Measurements from ENCODE around the gene PARN.

The PARN gene

DNA sequence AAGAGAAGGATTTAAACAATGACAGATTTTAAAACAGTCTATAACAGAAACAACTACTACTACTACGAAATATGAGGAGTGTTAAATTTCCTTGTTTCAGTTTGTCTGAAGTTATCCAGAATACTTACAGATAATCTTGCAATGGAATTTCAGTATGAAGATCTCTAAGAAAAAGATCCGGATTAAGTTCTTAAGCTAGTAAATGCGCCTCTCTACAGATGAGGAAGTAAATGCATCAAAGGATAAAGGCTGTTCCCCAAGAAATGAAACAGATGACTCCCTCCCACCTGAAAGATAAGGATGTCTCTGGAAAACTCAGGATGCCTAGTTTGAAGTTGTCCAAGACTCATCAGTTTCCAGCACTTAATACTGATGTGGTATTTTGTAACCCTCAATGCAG lies 105.1 kb downstream of the PARN start:
- no peak for DNase-seq

DNA sequence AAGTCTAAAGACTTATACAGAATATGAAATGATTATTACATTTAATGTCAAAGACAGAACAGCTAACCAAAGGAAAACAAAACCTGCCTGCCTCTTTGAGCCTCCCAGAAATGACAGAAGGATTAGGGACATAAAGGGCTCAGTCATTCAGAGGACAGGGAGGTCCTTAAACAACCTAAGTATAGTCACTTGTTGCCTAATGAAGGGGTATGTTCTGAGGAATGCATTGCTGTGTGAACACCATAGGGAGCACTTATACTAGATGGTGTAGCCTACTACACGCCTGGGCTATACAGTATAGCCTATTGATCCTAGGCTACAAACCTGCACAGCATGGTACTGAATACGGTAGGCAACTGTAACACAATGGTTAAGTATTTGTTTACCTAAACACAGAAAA lies 106.4 kb downstream of the PARN start:
- peak; percentile 30 for DNase-seq

DNA sequence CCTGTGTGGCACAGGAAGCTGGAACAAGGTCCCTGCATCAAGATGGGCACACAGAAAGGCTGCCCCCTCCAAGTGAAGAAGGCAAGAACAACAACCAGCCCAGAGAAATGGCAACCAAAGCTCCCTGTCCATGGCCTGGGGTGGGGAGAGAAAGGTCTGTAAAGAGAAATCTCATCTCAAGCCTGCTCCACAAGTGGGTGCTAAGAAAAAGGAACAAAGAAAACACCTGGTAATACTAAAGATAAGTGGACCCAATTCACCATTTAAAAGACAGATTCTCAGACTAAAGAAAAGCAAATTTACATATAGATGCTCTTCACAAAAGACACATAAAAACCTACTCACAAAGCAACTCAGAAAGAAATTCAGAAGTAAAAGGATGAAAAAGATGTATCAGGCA lies 107.4 kb downstream of the PARN start:
- peak; percentile 39 for DNase-seq

DNA sequence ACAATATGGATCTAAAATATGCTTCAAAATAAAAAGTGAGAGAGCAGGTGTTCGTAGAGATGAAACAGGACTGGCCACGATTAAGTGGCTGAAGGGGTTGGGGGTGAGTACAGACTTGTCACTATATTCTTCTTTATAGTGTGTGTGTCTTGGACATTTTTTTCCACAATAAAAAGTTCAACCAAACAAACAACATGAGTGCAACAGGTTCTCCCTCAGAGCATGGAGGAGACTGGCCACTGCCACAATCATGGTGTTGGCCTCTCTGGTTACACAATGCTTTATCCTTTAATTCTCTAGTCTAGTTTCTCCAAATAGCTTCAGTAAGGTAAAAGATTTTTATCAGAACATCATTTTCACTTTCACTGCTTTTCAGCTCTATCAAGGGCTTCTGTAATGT lies 109.3 kb downstream of the PARN start:
- no peak for DNase-seq

DNA sequence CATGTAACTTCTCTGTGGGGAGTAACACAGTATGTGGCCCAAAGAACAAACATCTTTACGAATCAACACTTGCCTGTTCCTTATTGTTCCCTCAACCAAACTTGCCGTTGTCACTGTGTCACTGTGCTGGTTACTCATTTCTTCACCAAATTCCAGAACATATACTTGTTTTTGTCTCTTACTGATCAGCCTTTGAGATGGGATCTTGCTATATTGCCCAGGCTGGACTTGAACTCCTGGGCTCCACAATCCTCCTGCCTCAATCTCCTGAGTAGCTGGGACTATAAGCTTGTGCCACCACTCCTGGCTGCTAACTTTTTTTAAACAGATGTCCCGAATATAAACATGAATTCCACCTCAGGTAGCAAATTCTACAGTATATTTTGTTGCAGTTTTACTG lies 115.1 kb downstream of the PARN start:
- no peak for DNase-seq

DNA sequence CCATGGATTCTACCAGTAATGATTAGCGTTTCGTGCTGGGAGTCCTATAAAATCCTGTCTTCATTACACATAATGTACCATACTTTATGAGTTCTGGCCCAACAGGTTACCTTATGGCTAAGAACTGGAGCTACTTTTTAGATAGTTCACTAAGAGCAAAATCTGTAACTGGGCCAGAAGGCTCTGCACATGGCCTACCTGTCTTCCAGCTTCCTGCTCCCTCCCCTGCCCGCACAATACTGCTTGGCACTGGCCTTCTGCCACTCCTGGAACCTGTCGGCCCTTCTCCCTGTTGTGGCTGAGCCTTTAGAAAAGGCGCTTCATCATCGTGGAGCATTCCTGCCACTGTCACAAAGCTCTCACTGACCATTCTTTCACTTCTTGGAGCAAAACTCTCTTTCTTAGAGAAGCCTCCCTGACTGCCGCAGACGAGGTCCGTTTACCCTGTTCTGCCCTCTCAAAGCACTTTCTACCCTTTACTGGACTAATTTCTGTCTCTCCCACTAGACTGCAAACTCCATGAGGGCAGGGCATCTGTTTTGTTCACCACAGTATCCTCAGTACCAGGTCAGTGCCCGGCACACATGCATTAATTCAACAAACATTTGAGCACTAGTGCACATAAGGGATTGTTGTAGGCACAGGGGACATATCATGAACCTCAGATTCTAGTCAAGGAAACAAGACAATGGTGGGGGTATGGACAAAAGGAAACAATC lies 116.5 kb downstream of the PARN start:
- no peak for DNase-seq

DNA sequence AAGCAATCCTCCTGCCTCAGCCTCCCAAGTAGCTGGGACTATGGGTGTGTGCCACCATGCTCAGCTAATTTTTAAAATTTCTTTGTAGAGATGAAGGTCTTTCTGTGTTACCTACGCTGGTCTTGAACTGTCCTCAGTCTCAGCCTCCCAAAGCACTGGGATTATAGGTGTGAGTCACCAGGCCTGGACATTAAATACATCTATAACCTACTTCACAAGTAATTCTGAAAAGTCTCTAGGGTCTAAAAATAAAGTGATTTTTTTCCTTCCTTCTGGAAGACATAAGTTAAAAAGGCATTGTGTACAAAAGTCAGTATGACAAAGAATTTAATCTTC lies 118.3 kb downstream of the PARN start:
- no peak for DNase-seq

DNA sequence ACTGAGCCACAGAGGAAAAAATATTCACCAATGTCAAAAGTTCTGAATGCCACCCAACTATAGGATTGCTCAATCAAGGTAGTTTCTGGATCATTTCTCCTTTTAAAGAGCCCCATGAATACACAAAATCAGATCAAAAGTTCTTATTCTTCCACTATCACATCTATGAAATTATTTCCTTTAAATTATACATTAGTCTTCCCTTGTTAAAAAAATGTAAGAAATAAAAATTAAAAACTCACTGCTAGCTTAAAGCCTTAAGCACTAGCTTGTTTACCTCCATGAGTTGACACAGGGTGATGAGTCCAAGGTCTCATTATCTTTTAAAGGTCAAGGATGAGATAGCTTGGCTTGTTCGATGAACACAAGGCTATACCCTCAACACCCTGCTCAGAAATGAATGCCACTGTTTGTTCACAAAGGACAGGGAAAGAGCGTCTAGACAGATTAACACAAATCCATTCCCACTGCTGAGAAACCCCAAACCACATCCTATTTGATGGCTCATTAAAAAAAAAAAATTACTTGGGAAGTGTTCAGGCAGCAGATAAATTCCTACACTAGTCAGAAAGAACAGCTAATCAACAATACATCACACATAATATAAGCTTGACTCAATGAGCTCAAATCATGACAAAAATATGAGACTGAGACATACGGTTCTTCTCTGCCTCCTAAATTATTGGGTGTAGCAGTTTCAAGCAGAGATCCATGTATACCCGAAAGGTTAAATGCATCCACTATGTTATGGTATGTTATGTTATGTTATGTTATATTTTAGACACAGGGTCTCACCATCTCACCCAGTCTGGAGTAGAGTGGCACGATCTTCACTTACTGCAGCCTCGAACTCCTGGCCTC lies 118.9 kb downstream of the PARN start:
- no peak for DNase-seq

DNA sequence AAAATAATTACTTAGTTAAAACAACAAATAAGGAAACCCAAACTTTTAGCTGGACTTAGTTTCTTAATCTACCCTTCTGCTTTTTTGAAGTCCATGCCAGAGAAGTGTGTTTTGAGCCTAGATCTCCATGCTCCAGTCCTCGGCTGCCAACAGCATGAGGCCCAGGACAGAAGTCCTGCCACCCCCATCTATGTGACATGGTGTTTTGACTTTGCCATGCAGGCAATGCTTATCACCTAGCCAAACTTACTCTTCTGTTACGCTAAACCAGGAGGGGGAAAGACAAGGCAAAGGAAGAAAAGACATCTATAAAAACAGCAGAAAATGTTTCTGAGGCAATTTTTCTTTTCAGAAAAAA lies 119.5 kb downstream of the PARN start:
- DNase-seq, result no peak

DNA sequence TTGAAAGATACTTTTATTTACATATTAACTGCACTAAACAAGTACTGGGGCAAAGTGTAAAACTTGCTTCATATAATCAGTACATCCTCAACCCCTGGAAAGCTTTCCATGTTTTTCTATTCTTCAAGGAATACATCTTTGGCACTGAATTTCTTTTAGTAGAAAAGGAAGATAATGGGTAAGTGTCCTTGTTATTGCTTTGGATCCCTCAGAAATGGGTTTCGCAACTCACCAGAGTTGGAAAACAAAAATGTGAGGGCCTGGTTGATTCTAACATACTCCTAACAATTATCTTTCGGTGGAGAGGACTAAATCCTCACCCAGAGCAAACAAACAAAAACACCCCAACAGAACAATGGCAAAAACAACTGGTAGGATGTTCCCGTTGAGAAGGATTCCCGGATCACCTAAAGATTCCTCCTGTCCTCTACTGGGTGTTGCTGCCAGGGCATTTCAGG lies 120.4 kb downstream of the PARN start:
- no peak for DNase-seq

DNA sequence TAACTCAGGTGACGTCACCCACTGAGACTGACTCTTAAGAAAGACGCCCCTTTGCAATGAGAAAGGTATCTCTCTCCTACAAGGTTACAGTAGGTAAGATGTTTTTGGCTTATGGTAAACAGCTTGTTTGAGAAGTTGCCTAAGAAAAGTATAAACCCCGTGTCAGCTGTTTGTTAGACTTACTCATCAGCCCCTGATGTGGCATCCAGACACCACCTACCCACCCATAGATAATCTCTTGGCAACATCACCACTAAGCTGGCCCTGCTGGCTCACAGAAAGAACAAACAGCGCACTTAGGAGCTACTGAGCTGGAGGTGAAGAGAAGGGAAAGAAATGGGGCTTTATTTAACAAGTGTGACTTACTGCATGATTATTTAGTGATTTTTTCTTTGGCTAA lies 121.0 kb downstream of the PARN start:
- DNase-seq, result no peak

DNA sequence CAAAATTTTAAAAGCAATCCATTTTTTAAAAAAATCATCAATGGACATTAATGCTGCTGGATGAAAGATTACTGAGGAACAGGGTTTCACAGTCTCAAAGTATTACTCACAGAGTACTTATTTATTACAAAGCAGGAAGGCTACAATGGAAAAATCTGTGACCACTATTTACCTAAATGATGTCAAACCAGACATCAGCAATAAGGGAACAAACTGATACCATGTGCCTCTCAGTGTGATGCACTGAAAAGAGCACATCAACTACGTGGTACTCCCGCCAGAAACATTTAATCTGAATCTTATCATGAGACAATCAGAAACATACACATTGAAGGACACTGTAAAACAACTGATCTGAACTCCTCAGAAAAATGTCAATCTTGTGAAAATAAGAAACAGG lies 124.2 kb downstream of the PARN start:
- no peak for DNase-seq

DNA sequence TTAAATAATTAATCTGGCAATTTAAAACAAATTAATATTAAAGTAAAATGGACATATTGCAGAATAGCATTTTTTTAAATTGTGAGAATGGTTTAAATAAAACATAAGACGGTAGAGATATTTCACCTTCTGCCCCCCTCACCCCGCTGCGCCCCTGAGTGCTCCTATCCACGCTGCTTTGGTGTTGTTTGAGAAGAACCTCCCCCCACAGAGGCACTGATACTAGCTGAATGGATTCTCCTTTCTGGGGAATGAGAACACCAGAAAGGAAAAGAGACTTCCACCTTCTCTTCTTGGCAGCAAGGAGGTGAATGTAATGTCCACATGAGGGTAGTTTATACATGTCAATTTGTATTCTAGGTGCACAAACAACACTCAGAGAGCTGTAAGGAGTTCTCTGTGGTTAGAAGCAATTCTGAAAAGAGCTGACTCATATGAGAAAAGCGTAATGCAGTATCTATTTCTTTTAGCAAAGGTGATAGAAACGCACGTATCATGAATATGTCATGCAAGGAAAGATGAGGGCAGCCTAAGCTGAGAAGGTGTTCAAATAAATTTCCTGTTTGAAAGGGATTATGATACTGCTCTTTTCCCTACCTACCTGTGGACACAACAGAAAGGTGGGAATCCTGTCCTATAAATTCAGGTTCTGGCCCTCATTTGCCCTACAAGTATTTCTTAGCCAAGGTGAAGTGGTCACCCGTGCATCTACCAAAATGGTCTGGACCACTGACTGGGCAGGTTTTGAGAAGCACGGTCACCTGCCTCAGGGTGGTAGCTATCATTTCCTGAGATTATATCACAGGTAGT lies 126.9 kb downstream of the PARN start:
- no peak for DNase-seq

DNA sequence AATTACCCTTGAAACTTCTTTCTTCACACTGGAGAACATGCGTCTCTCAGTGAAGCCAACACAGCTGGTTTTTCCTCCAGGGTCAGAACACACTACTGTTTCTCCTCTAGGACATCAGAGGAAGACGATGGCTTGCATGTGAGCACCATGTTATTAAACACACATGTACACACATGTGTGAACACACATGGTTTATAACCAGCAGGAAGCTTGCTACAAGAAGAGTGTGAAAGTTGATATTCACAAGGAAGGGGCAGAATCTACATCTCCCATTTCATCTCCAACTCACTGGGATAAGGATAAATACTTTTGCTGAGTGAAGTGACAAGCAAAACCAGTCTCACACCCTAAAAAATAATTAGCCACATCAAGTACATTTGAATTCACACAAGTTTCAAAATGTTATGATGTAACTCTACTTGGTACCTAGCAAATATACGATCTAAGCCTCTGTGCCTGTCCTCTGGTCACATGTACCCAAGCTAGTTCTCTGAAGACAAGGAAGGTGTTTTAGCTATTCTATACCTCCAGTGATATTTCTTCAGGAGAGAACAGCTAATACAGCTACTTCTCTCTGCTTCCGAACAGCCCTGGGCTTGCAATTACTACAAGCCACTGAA lies 127.7 kb downstream of the PARN start:
- no peak for DNase-seq

DNA sequence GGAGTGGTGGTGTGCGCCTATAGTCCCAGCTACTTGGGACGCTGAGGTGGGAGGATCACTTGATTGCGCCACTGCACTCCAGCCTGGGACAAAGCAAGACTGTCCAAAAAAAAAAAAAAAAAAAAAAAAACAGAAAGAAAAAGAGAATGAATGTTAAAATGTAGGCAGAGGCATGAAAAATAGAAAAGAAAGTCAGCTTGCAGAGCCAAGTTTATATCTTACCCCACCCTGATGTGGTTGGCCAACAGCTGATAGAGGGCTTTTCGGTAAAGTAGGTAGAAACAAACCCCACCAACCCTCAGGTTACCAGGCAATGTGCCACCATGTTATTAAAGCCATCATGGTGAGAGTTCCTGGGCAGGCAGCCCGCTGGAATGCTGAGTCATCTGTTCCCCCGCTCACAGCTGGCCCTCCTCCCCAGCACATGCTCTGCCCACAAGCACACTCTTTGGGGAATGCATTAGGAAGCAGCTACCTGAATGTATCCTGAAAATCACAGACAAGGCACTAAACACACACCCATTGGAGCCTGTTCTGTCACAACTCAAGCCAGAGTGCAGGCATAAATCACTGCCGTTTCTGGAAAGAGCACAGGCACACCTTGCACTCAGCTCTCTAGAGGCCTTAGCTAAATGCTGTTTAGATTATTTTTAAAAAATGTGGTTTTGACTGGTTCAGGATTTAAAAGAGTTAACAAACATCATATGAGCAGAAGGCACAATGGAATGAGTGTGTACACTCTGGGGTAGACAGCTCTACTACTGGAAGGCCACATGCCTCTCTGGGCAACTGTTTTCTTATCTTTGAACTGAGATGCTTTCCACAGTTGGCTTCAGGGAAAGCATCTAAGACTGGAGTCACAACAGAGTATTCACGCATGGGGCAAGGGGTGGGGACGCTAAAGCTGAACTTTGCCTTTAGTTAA lies 128.5 kb downstream of the PARN start:
- DNase-seq, result peak; percentile 68

DNA sequence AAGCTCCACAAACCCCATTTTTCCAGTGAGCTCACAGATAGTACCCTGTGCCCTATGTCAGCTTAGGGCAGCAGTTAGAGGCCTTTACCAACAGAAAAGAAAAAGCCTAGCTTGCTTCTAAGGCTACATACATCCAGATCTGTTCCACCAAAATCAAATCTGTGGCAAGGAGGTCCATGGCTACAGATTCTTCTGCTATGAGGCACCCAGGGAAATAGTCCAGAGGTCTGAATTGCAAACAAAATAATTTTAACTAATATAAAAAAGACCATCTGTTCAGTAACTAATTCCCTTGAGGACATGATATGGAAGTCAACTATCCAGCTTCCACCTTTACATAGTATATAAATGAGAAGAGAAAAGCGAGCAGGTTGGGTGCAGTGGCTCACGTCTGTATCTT lies 129.3 kb downstream of the PARN start:
- DNase-seq, result no peak

DNA sequence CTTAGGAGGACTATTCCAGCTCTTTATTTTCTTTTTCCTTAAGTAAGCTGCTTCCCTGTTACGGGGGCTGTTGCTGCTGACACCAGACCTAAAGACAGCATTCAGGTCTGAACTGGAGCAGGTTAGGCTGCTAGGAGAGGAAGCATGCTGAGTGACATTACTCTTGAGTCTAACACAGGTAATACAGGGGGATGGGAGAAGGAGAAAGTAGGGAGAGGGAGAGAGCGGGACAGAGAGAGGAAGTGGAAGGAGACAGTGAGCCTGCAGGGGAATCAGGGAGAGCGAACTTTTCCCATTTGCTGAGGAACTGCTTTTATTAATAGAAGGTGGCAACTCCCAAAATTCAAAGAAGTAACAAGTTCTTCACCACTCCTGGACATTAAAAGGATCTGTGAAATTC lies 130.9 kb downstream of the PARN start:
- DNase-seq, result no peak

DNA sequence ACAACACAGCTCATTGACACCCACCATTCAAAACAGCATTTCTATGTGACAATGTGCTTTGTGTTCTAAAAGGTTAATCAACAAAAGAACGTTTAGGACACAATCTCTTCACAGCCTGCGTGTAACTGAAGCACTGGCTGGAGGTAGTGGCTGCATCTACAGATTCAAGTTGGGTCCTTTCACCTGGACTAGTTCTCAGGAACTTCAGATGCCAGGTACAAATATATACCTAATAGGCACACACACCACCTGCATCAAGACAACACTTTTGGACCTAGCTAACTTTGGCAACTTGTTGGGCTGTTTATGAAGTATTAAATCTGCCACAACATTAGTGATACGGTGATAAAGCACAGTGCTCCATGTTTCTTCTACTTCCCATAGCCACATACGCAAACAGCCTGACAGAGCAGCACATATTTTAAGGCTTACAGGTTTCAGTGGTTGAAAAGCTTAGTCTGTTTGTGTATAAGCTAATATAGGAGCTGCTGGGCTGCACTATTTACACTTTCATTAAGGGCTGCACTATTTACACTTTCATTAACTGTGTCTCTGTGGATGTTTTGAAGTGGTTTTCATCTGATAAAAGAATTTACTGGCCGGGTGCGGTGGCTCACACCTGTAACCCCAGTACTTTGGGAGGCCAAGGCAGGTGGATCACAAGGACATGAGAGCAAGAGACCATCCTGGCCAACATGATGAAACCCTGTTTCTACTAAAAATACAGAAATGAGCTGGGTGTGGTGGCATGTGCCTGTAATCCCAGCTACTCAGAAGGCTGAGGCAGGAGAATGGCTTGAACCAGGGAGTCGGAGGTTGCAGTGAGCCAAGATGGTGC lies 132.6 kb downstream of the PARN start:
- no peak for DNase-seq

DNA sequence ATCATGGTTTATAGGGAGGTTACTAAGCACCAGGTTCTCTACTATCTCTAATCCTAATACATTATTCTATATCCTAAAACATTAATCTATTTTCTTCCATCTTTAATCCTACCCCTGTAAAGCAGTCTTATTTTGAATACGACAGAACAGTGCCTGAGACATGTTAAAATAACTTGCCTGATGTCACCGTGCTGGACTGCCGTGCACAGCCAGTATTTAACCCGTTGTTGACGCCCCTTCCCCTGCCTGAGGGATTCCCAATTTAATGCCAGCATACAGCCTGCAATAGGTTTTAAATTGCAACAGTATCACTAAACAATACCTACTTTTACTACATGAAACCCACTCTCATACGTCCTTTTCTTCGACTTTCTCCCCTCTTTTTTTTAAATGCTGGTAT lies 133.3 kb downstream of the PARN start:
- no peak for DNase-seq

DNA sequence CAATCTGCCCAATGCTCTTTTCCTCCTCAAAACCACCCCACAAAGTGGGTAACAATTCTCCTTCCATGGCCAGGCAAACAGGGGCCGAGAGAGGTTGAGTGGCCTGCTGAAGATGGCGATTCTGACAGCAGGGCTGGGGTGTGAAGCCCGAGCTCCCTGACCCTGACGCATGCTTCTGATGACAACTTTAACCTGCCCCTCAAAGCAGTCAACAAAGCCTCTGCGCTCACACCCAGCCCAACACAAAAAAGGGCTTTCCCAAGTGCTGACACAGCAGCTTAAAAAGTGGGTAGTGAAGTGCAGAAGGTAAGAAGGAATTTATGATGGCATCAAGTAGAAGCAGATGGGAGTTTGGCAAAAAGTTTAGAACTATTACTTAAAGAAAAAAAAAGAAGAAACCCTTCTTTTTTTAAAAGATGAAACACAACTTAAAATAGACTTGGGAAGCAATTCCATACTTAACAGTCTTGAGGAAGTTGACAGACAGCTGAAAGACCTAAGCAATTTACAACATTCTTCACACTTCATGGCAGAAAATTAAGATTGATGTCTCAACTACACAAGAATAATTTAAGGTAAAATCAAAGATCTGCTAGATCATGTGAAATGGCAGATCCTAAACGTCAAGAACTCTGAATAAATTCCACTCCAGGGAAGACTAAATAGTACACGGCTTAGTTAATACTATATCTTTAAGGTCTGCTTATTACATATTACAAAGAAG lies 133.9 kb downstream of the PARN start:
- DNase-seq, result no peak
